ENCODE measurements around the gene USF3. TPM values are rescaled to one million over a fixed set of nuclear protein-coding genes. Genes with fewer than 3 reads are reported as not detected.
A peak's percentile ranks its signal among the peaks of the same experiment; 100 is the strongest.

USF3 gene
- total and polyA plus RNA-seq, 9 of the 15 experiments (the other 6 are each of a cell fraction or from before 2014, with no cell fraction given): 1.4 to 6.9 (median 3.1) TPM

GRCh38 chr3:113638910-113639309 lies 57.5 kb downstream of the USF3 start (continued):
- TF ChIP-seq SAP30 (IDR thresholded peaks at IDR 0.05; ENCODE audit: borderline replicate concordance, insufficient read depth, low read depth, low read length, poor library complexity, severe bottlenecking) (no peak), SMARCC2 (IDR thresholded peaks at IDR 0.05; ENCODE audit: low read depth) (no peak), PHB2 (IDR thresholded peaks at IDR 0.05; ENCODE audit: low read depth) (no peak), ARID4B (CRISPR knock-in tag; IDR thresholded peaks at IDR 0.05) (no peak), ZBTB17 (CRISPR knock-in tag; IDR thresholded peaks at IDR 0.05) (no peak), LCOR (CRISPR knock-in tag; IDR thresholded peaks at IDR 0.05) (no peak)

- intact Hi-C loops (cut with micrococcal nuclease): no loop called here
- no peak overlapping the region; a peak in 1 of 4 replicates for H3K9ac ChIP-seq (ENCODE audit: insufficient read depth in 1 of 2, low read depth in 2 of 2, low read length in 2 of 2)
- peaks cover 0 to 5% of the 10 kb centered on the region in 2 experiments; a peak in 3 of 5 replicates for H3K4me1 ChIP-seq (replicated peaks in 1 of 2; ENCODE audit: control insufficient read depth in 2 of 2, insufficient read depth in 2 of 2, low read length in 2 of 2)
- peaks cover under 1 to 5% of the 10 kb centered on the region in 2 experiments; a peak in 2 of 5 replicates for H3K27me3 ChIP-seq (ENCODE audit: control insufficient read depth in 2 of 2, insufficient read depth in 2 of 2, low read length in 2 of 2)
- H3K9me1 ChIP-seq (ENCODE audit: control insufficient read depth, insufficient read depth, low read length): no peaks in the 10 kb centered on the region
- DNase-seq (ENCODE audit: extremely low read depth in 1 of 4, low spot score in 3 of 4) (no peak), ATAC-seq (peak; percentile 64; the same call in 2 of the 3 replicates), FAIRE-seq (no peak)
- H3K9me3 ChIP-seq (replicated peaks; ENCODE audit: control insufficient read depth, insufficient read depth, low read depth, low read length): no peaks in the 10 kb centered on the region
- in situ Hi-C loops (cut with MboI): no loop called here
- no TSS peak for BruUV-seq (replicated peaks)
- H3K4me2 ChIP-seq (ENCODE audit: insufficient read depth, low read length): peak overlapping the region; percentile 32; the same call in 1 of the 2 replicates
- ChIA-PET POLR2A (no interaction called here), CTCF (ENCODE audit: low intra/inter-chr PET ratio) (no interaction called here)
- H3K79me2 ChIP-seq (ENCODE audit: control insufficient read depth, insufficient read depth, low read length): no peaks in the 10 kb centered on the region
- H2AFZ ChIP-seq (ENCODE audit: low read depth, low read length): peak overlapping the region; percentile 65
- no peaks in the 10 kb centered on the region for H3K36me3 ChIP-seq (ENCODE audit: control insufficient read depth, insufficient read depth, low read length)
- H3K27ac ChIP-seq (ENCODE audit: extremely low read depth, low read depth, low read length): no peak overlapping the region
- no peak for TF ChIP-seq TRIM24 (IDR thresholded peaks at IDR 0.05)
- TF ChIP-seq MAFK (IDR thresholded peaks at IDR 0.05; ENCODE audit: low read length): no peak
- TF ChIP-seq ARNT (IDR thresholded peaks at IDR 0.05): no peak
- TF ChIP-seq MTA3 (IDR thresholded peaks at IDR 0.05; ENCODE audit: borderline replicate concordance): no peak
- no peak for TF ChIP-seq TFAP4 (CRISPR knock-in tag; IDR thresholded peaks at IDR 0.05; ENCODE audit: borderline replicate concordance)
- no peak for TF ChIP-seq ZNF23 (CRISPR knock-in tag; IDR thresholded peaks at IDR 0.05)
- TF ChIP-seq ZFP36 (IDR thresholded peaks at IDR 0.05; ENCODE audit: low read depth, low read length, partially characterized antibody): no peak
- no peak for TF ChIP-seq SNRNP70 (optimal IDR thresholded peaks at IDR 0.05; ENCODE audit: low read depth, low read length)
- no peak for TF ChIP-seq ZNF766 (CRISPR knock-in tag; conservative IDR thresholded peaks at IDR 0.05)
- no peak overlapping the region for H3K4me3 ChIP-seq
- H4K20me1 ChIP-seq (replicated peaks; ENCODE audit: control insufficient read depth, insufficient read depth, low read length): no peaks in the 10 kb centered on the region
- WGBS (ENCODE audit: insufficient coverage, low coverage, missing lambda C conversion rate): 25% methylated on average over 13 of the region's 14 CpGs
Measured at GRCh38 chr3:113637756-113638155, 58.7 kb downstream of the USF3 start.
